Fibroblast of villous mesenchyme (primary cell): ENCODE measurements around the gene GLRB. TPM values are rescaled to one million over a fixed set of nuclear protein-coding genes. Genes with fewer than 3 reads are reported as not detected.

Source experiments
- DNase-seq: peaks from one replicate; pipeline ENCODE4 v3.0.0-alpha.2; 2010; ENCODE audit warnings: low read depth
- H3K4me3 ChIP-seq: 2 replicates; pipeline ENCODE4 v1.5.1; 2011; ENCODE audit warnings: low read depth, mild to moderate bottlenecking, low read length
- total RNA-seq: library from RNA; depleted of rRNA; stranded (reverse); fragments of >200 nt; gene quantifications from 2 replicates; pipeline ENCODE4 v1.2.3, GENCODE V29; 2012
- TF ChIP-seq, protein P1 (sequence below): IDR thresholded peaks from 2 replicates; pipeline ENCODE4 v1.5.1; 2012; ENCODE audit warnings: low read depth, mild to moderate bottlenecking, low read length; ENCODE audit not compliant: insufficient read depth

GLRB gene
- total RNA-seq = 6.8 and 16.4 TPM in 2 replicates

DNA sequence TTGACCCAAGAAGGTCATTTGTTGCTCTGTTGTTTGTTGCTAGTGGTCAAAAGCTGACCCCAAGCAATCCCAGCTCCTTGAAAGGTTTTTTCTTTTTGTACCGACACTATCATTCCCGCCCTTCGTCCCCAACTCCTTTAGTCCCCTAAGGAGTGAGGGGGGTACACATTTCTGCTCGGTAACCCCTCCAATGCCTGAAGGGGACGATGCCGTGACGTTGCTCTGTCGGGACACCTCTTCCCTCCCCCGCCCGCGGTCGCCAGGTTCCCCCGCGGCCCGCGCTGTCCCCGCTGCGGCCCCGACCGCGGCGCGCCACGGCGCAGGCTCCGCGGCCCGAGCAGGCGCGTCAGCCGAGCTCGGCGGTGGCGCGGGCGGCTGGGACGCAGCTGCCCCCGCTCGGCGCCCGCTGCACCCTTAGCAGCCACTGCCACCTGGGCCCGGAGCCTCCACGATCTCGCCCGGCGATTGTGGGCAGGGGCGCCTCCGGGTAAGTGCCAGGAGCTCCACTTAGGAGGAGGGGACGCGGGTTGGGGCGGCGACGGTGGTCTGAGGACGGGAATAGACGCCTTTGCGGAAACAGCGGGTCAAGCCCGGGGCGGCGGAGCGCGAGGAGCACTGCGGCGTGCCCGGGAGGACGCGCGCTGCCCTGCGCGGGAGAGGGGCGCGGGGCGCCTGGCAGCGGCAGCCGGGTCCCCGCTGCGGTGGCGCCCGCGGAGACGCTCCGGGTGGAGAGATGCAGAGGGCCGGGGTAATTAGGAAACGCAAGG is at the start of gene GLRB:
Gene GLRB (plus strand): TSS at position 340 of the 767 bp plus-strand sequence. CDS start 1,875 bp downstream, outside the sequence.
- H3K4me3 ChIP-seq = peak within 1 kb of the TSS; percentile 77
- DNase-seq = peak; percentile 32

DNA sequence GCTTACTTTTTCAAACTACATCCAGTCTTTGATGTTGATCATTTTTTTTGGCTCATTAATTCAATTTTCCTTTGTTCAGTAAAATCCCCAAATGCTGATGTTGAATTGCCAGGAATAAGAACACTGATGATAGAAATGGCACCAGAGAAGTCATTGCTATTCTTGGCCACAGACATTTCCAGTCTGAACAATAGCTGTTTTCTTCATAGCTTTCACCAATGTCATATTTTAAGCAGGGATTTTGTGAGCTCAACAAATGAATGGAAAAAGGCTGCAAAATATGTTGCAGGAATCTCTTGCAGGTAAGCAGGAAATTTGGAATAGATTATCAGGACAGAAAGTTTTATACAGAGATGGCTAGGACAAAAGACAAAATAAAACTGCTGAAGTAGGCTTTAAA is 40.5 kb upstream of the GLRB start:
- no peak overlapping the region for H3K4me3 ChIP-seq
- no peak for DNase-seq
- TF ChIP-seq, protein P1, sequence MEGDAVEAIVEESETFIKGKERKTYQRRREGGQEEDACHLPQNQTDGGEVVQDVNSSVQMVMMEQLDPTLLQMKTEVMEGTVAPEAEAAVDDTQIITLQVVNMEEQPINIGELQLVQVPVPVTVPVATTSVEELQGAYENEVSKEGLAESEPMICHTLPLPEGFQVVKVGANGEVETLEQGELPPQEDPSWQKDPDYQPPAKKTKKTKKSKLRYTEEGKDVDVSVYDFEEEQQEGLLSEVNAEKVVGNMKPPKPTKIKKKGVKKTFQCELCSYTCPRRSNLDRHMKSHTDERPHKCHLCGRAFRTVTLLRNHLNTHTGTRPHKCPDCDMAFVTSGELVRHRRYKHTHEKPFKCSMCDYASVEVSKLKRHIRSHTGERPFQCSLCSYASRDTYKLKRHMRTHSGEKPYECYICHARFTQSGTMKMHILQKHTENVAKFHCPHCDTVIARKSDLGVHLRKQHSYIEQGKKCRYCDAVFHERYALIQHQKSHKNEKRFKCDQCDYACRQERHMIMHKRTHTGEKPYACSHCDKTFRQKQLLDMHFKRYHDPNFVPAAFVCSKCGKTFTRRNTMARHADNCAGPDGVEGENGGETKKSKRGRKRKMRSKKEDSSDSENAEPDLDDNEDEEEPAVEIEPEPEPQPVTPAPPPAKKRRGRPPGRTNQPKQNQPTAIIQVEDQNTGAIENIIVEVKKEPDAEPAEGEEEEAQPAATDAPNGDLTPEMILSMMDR = no peak

More for the DNA sequence above, at the start of gene GLRB:
- TF ChIP-seq, protein P1 = no peak

DNA sequence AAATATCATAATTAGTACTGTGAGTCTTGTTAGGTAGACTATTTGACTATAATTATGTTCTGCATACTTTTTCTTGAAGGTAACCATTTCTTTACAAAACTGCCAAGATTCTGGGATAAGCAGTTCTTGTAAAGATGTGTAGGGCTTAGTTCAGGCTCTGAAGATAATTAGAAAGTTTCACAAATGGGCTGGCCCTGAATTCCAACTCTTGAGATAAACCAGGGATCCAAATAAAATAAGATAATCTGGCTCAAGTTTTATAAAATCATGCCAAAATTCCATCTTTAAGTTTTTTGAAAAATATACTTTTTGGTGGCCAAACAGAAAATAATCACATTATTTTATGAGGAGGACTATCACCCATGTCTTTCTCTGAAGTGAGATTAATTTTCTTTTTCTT is 35.5 kb upstream of the GLRB start:
- H3K4me3 ChIP-seq = no peak overlapping the region
- TF ChIP-seq, protein P1 = no peak
- peak; percentile 45 for DNase-seq

DNA sequence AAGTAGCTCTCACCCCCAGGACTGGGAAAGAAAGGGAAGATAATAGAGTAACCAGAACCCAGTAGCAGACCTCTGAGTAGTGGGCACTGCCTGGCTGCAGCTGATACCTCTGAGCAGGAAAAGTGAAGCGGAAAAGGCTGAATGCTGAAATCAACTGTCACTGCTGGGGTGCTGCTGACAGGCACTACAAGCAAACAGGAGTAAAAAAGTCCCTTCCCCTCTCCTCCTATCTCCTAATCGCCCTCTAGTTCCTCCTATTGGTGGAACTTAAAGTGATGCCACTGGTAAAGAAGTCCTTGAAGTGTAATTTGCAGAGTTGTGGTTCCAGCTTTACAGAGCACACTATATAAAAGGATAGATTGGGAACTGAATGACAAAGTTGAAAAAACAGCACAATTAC is 32.8 kb upstream of the GLRB start:
- peak; percentile 38 for DNase-seq
- H3K4me3 ChIP-seq = no peak overlapping the region
- TF ChIP-seq, protein P1 = peak; percentile 30

DNA sequence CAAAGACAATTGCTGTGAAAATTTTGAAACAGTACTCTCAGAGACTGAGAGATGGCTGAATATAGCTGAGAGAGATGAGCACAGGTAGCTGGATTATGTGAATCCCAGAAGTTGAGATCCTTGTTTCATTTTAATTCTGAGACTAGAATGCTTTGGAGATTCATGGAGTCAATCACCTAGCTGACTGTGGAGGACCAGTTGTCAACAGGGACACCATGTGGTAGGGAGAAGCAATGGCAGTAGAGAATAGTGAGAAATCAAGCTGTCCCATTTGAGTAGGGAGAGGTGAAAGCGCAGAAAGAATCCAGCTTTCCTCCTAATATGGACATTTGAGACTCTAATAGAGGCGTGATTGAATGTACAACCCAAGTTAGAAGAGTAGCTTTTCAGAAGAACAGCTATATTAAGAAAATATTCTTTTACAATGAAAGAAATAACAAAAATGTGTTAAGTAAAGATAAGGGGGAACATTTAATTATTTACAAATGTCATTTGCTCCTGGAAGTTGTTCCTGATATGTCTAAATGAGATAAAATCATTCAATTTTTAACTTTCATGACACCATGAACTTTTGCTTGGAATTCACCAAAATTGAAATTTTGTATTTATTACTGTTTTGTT is 30.3 kb upstream of the GLRB start:
- TF ChIP-seq, protein P1 = peak; percentile 96
- DNase-seq = peak; percentile 75
- H3K4me3 ChIP-seq = no peak overlapping the region

DNA sequence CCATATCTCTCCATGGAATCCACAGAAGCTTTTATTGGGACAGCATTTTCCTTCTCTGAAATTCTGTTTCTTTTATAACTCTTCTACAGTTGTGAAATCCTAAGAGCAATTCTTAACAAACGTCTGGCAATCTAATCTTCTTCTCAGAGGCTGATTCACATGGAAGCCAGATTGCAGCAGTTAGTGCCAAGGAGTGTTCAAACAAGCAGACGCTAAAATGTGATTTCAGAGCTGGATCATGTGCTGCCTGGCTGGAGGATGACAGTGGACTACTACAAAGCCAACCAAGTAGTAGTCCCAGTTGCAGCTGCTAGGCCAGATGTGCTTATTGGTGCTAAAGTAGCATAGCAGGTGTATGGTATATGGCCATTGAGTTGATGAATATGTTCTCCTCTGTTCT is 27.7 kb upstream of the GLRB start:
- TF ChIP-seq, protein P1 = no peak

More for the DNA sequence above, 27.7 kb upstream of the GLRB start:
- H3K4me3 ChIP-seq = no peak overlapping the region
- DNase-seq = peak; percentile 92
